Heart left ventricle (tissue), 16 donors: Measurements from ENCODE around the gene TNFSF11. TPM values are rescaled to one million over a fixed set of nuclear protein-coding genes. Genes with fewer than 3 reads are reported as not detected.

Experiments used
- ATAC-seq, 4 donors: fragments of 200-7000 bp; cut with Tn5 transposase; one replicate each; pipeline ENCODE4 v1.9.1; 2020 to 2022; ENCODE audit warnings: moderate library complexity in 4 of 4, mild to moderate bottlenecking in 3 of 4, moderate number of reproducible peaks in 1 of 4
- DNase-seq, 5 donors: peaks; one replicate each; pipeline ENCODE4 v3.0.0-alpha.2; 2020
- H3K27ac ChIP-seq, 12 donors: fragments of 200-600 bp; sonication (generic) in 4 of 12; one replicate each; pipeline versions ENCODE4 v1.5.0 to v1.8.0; 2016 to 2022; ENCODE audit warnings: mild to moderate bottlenecking in 2 of 12
- H3K27me3 ChIP-seq, 9 donors: fragments of 200-600 bp; sonication (generic) in 2 of 9; one replicate each; pipeline versions ENCODE4 v1.5.1 to v1.8.0; 2016 to 2022; ENCODE audit warnings: mild to moderate bottlenecking in 3 of 9
- H3K36me3 ChIP-seq, 9 donors: fragments of 200-600 bp; sonication (generic) in 2 of 9; one replicate each; pipeline versions ENCODE4 v1.5.0 to v1.8.0; 2018 to 2022; ENCODE audit warnings: mild to moderate bottlenecking in 2 of 9
- H3K4me1 ChIP-seq, 12 donors: fragments of 200-600 bp; sonication (generic) in 4 of 12; one replicate each; pipeline versions ENCODE4 v1.5.0 to v1.8.0; 2016 to 2022; ENCODE audit warnings: mild to moderate bottlenecking in 3 of 12
- H3K4me3 ChIP-seq, 12 donors: fragments of 200-600 bp; sonication (generic) in 4 of 12; one replicate each; pipeline versions ENCODE4 v1.5.0 to v1.8.0; 2017 to 2022; ENCODE audit warnings: mild to moderate bottlenecking in 9 of 12, moderate library complexity in 4 of 12
- H3K9me3 ChIP-seq, 12 donors: fragments of 200-600 bp; sonication (generic) in 4 of 12; one replicate each; pipeline versions ENCODE4 v1.5.0 to v1.8.0; 2016 to 2022; ENCODE audit warnings: mild to moderate bottlenecking in 1 of 12
- CTCF ChIP-seq, 12 donors: fragments of 200-600 bp; sonication (generic) in 4 of 12; IDR thresholded peaks; one replicate each; pipeline versions ENCODE4 v1.5.0 to v1.8.0; 2018 to 2022; ENCODE audit warnings: antibody characterized with exemption in 12 of 12, mild to moderate bottlenecking in 5 of 12
- POLR2A ChIP-seq, 2 donors: fragments of 450-650 bp; IDR thresholded peaks; one replicate each; pipeline ENCODE4 v1.6.1; 2017; ENCODE audit warnings: antibody characterized with exemption in 2 of 2, mild to moderate bottlenecking in 2 of 2, moderate library complexity in 2 of 2
- WGBS, 4 donors: extraction: QIAGEN DNeasy Blood & Tissue Kit in 2 of 4; methylation state at CpG; one replicate each; pipeline versions ENCODE4 v1.1.5 to v1.1.7; 2013 to 2018; 5-methylcytosine and 5-hydroxymethylcytosine counted together
- intact Hi-C, 10 donors: fragments of 100-400 bp; cut with DNase I; formaldehyde crosslinking; loops; one replicate each; pipeline versions ENCODE4 v1.11.1 to v1.14.2; 2022
- polyA plus RNA-seq, 2 donors: library from polyadenylated mRNA; stranded (reverse); fragments of 200-250 nt; gene quantifications; one replicate each; pipeline ENCODE4 v1.2.3, GENCODE V29; 2013
- total RNA-seq, 9 donors: library from RNA; depleted of rRNA in 2 of 9; stranded (reverse); fragments of >200 nt in 2 of 9; fragmentation: NEBNext Ultra II Directional in 3 of 9; extraction: Animal tissue kit (Norgen Biotek cat#: 25700) in 3 of 9; gene quantifications; one replicate each; pipeline versions ENCODE4 v1.1.0 to v1.2.4, GENCODE V29; 2016 to 2023
- donor health status: ischemic (EF 13 %, LVEDD 7.1; RV severe dilation, severe dysfunction).
- donor health status: healthy with polysubstance abuse.
- donor health status: DM: no; HTN: yes; CAD: no.
- donor health status: DM: no; HTN: no; CAD: no.
- donor health status: ischemic (EF 25% LVEDD 6.9; RV normal size, moderate dysfunction).
- donor health status: ischemic (EF 25% LVEDD 5.7; RV mildly dilated, moderate dysfunction).
- donor health status: healthy.
- donor health status: DM: yes; HTN: yes; CAD: no.
- donor health status: ischemic (EF 35%, LVEDD 5.7; RV mildly dilated, moderate dysfunction).
- donor health status: nonischemic (EF 11% LVEDD 7.7; RV severe dilation, severe dysfunction).
- donor health status: DM: yes; HTN: yes; CAD: no.
- donor health status: PGD.
- donor health status: ischemic (EF 29% LVEDD 5.4; RV normal size, mild dysfunction).
- donor health status: nonischemic (EF 23%, LVEDD 6.1; RV moderate dilation, normal function).

The TNFSF11 gene
- total and polyA plus RNA-seq, 11 donors = not detected

- intact Hi-C loops = no loop called here
- peaks cover 0 to 17% (median 4%) of the 10 kb centered on the region in 9 donors for H3K27me3 ChIP-seq
- no peak overlapping the region for H3K27ac ChIP-seq
- ATAC-seq = no peak
- no peak for DNase-seq
- no peaks in the 10 kb centered on the region for H3K9me3 ChIP-seq
- no peaks in the 10 kb centered on the region for H3K36me3 ChIP-seq
- H3K4me3 ChIP-seq = no peak overlapping the region
- H3K4me1 ChIP-seq = no peaks in the 10 kb centered on the region
- TF ChIP-seq CTCF (IDR thresholded peaks at IDR 0.05) (no peak), POLR2A (IDR thresholded peaks at IDR 0.05) (no peak)
Observed at GRCh38 chr13:42649141-42649540, 75.2 kb downstream of the TNFSF11 start.

GRCh38 chr13:42649831-42650230 is 75.9 kb downstream of the TNFSF11 start:
- TF ChIP-seq POLR2A (IDR thresholded peaks at IDR 0.05) (no peak), CTCF (IDR thresholded peaks at IDR 0.05) (no peak)
- H3K27ac ChIP-seq = no peak overlapping the region
- intact Hi-C loops = loop anchor here in 2 of 10 donors (10.0 kb wide), 2 partner anchors 305 to 485 kb away; no protein-coding TSS in a partner anchor
- DNase-seq (no peak), ATAC-seq (no peak)
- no peaks in the 10 kb centered on the region for H3K36me3 ChIP-seq
- H3K27me3 ChIP-seq = peaks cover 0 to 17% (median 4%) of the 10 kb centered on the region in 9 donors
- H3K4me1 ChIP-seq = no peaks in the 10 kb centered on the region
- H3K4me3 ChIP-seq = no peak overlapping the region
- WGBS, 4 donors = 95 to 100% (median 99%) methylated on average over 1 of the region's 1 CpG
- H3K9me3 ChIP-seq = no peaks in the 10 kb centered on the region

GRCh38 chr13:42650506-42650905 is 76.6 kb downstream of the TNFSF11 start:
- no peak overlapping the region for H3K27ac ChIP-seq
- ATAC-seq (no peak), DNase-seq (no peak)
- TF ChIP-seq CTCF (IDR thresholded peaks at IDR 0.05) (no peak), POLR2A (IDR thresholded peaks at IDR 0.05) (no peak)
- H3K9me3 ChIP-seq = no peaks in the 10 kb centered on the region
- 62 to 78% (median 75%) methylated on average over 3 of the region's 3 CpGs for WGBS, 4 donors
- H3K27me3 ChIP-seq = peaks cover 0 to 17% (median 4%) of the 10 kb centered on the region in 9 donors
- H3K36me3 ChIP-seq = no peaks in the 10 kb centered on the region
- intact Hi-C loops = loop anchor here in 2 of 10 donors (10.0 kb wide), 2 partner anchors 304 to 484 kb away; no protein-coding TSS in a partner anchor
- no peak overlapping the region for H3K4me3 ChIP-seq
- H3K4me1 ChIP-seq = no peaks in the 10 kb centered on the region

- intact Hi-C loops = loop anchor here in 2 of 10 donors (10.0 kb wide), 2 partner anchors 303 to 483 kb away; no protein-coding TSS in a partner anchor
- no peaks in the 10 kb centered on the region for H3K9me3 ChIP-seq
- no peak overlapping the region for H3K4me3 ChIP-seq
- peaks cover 0 to 20% (median 5%) of the 10 kb centered on the region in 9 donors for H3K27me3 ChIP-seq
- H3K36me3 ChIP-seq = no peaks in the 10 kb centered on the region
- H3K27ac ChIP-seq = no peak overlapping the region
- DNase-seq (no peak), ATAC-seq (no peak)
- no peaks in the 10 kb centered on the region for H3K4me1 ChIP-seq
- TF ChIP-seq POLR2A (IDR thresholded peaks at IDR 0.05) (no peak), CTCF (IDR thresholded peaks at IDR 0.05) (no peak)
- 80 to 88% (median 83%) methylated on average over 6 of the region's 6 CpGs for WGBS, 4 donors
Observed at GRCh38 chr13:42651936-42652641, 78.1 kb downstream of the TNFSF11 start.
